WTC11 (cell line): ENCODE results near the gene PSMD11. TPM values are rescaled to one million over a fixed set of nuclear protein-coding genes. Genes with fewer than 3 reads are reported as not detected.

Source experiments
- ATAC-seq: fragments of 200-7000 bp; cut with Tn5 transposase; 2 replicates; pipeline ENCODE4 v1.10.0; 2021; ENCODE audit warnings: mild to moderate bottlenecking, moderate library complexity
- CTCF ChIA-PET: fragments of 300-600 bp; sonication (Branson Sonifier 250); formaldehyde crosslinking; loops from one replicate; lab custom pipeline; 2021; ENCODE audit warnings: antibody characterized with exemption; lab: Charles Lee
- POLR2A ChIA-PET: fragments of 350-600 bp; sonication (Branson Sonifier 250); formaldehyde crosslinking; loops from one replicate; lab custom pipeline; 2021; ENCODE audit warnings: antibody characterized with exemption; lab: Charles Lee
- DNase-seq: peaks from one replicate; pipeline ENCODE4 v3.0.0; 2021; ENCODE audit warnings: low spot score
- H3K27ac Mint-ChIP-seq: 2 replicates; pipeline ENCODE4 v1.8.0; 2021; ENCODE audit warnings: mixed read lengths
- H3K27me3 Mint-ChIP-seq: 2 replicates; pipeline ENCODE4 v1.8.0; 2021; ENCODE audit warnings: low read depth, mild to moderate bottlenecking, moderate library complexity, mixed read lengths
- H3K36me3 Mint-ChIP-seq: 2 replicates; pipeline ENCODE4 v1.8.0; 2021; ENCODE audit warnings: mixed read lengths
- H3K4me1 Mint-ChIP-seq: 2 replicates; pipeline ENCODE4 v1.8.0; 2022; ENCODE audit warnings: mixed read lengths
- H3K4me3 Mint-ChIP-seq: 2 replicates; pipeline ENCODE4 v1.8.0; 2021; ENCODE audit warnings: mild to moderate bottlenecking, moderate library complexity, mixed read lengths
- H3K9me3 Mint-ChIP-seq: 2 replicates; pipeline ENCODE4 v1.8.0; 2021; ENCODE audit warnings: mixed read lengths
- ATF3 ChIP-seq: sonication (generic); formaldehyde crosslinking; conservative IDR thresholded peaks from 2 replicates; pipeline ENCODE4 v1.8.1; 2022; ENCODE audit warnings: mild to moderate bottlenecking, missing genetic modification reagents
- CBFB ChIP-seq: sonication (generic); formaldehyde crosslinking; IDR thresholded peaks from 2 replicates; pipeline ENCODE4 v1.8.1; 2022; ENCODE audit warnings: mild to moderate bottlenecking, low read depth, missing genetic modification reagents
- CREB1 ChIP-seq: sonication (generic); formaldehyde crosslinking; IDR thresholded peaks from 2 replicates; pipeline ENCODE4 v1.8.0; 2023; ENCODE audit warnings: mild to moderate bottlenecking, missing genetic modification reagents
- E2F5 ChIP-seq: sonication (generic); formaldehyde crosslinking; IDR thresholded peaks from 2 replicates; pipeline ENCODE4 v1.8.1; 2022; ENCODE audit warnings: mild to moderate bottlenecking, moderate library complexity, missing genetic modification reagents
- FOXJ3 ChIP-seq: sonication (generic); formaldehyde crosslinking; IDR thresholded peaks from 2 replicates; pipeline ENCODE4 v1.9.0; 2021; ENCODE audit warnings: missing genetic modification reagents, mild to moderate bottlenecking, borderline replicate concordance
- HMGXB4 ChIP-seq: sonication (generic); formaldehyde crosslinking; IDR thresholded peaks from 2 replicates; pipeline ENCODE4 v1.8.1; 2023; ENCODE audit warnings: mild to moderate bottlenecking, moderate library complexity, missing genetic modification reagents
- IRF1 ChIP-seq: sonication (generic); formaldehyde crosslinking; IDR thresholded peaks from 2 replicates; pipeline ENCODE4 v1.8.0; 2023; ENCODE audit warnings: missing genetic modification reagents
- JAZF1 ChIP-seq: fragments of 250-450 bp; sonication (Bioruptor Pico); IDR thresholded peaks from 2 replicates; pipeline ENCODE4 v1.9.0; 2021; ENCODE audit warnings: moderate library complexity, mild to moderate bottlenecking, inconsistent platforms
- JUN ChIP-seq: sonication (generic); formaldehyde crosslinking; IDR thresholded peaks from 2 replicates; pipeline ENCODE4 v1.8.0; 2023; ENCODE audit warnings: mild to moderate bottlenecking, missing genetic modification reagents
- KAT7 ChIP-seq: sonication (generic); formaldehyde crosslinking; IDR thresholded peaks from 2 replicates; pipeline ENCODE4 v1.8.1; 2023; ENCODE audit warnings: missing genetic modification reagents, mild to moderate bottlenecking, borderline replicate concordance
- MAX ChIP-seq: sonication (generic); formaldehyde crosslinking; IDR thresholded peaks from 2 replicates; pipeline ENCODE4 v1.8.0; 2022; ENCODE audit warnings: mild to moderate bottlenecking, missing genetic modification reagents
- MLX ChIP-seq: sonication (generic); formaldehyde crosslinking; IDR thresholded peaks from 2 replicates; pipeline ENCODE4 v1.8.1; 2023; ENCODE audit warnings: mild to moderate bottlenecking, missing genetic modification reagents, moderate library complexity
- MYBL2 ChIP-seq: sonication (generic); formaldehyde crosslinking; IDR thresholded peaks from 2 replicates; pipeline ENCODE4 v1.8.1; 2023; ENCODE audit warnings: mild to moderate bottlenecking, moderate library complexity, missing genetic modification reagents
- PRRX2 ChIP-seq: fragments of 250-450 bp; sonication (Bioruptor Pico); IDR thresholded peaks from 2 replicates; pipeline ENCODE4 v1.8.0; 2021; ENCODE audit warnings: mild to moderate bottlenecking
- TEAD1 ChIP-seq: sonication (generic); formaldehyde crosslinking; IDR thresholded peaks from 2 replicates; pipeline ENCODE4 v1.8.0; 2022; ENCODE audit warnings: mild to moderate bottlenecking, missing genetic modification reagents
- TEAD4 ChIP-seq: sonication (generic); formaldehyde crosslinking; IDR thresholded peaks from 2 replicates; pipeline ENCODE4 v1.8.0; 2022; ENCODE audit warnings: mild to moderate bottlenecking, missing genetic modification reagents
- ZNF138 ChIP-seq: sonication (generic); formaldehyde crosslinking; conservative IDR thresholded peaks from 2 replicates; pipeline ENCODE4 v1.8.1; 2022; ENCODE audit warnings: mild to moderate bottlenecking, moderate library complexity, missing genetic modification reagents
- ZNF263 ChIP-seq: sonication (generic); formaldehyde crosslinking; IDR thresholded peaks from 2 replicates; pipeline ENCODE4 v1.8.1; 2022; ENCODE audit warnings: low read depth, mild to moderate bottlenecking, moderate library complexity, missing genetic modification reagents
- total RNA-seq: library from RNA; stranded (reverse); gene quantifications from 3 replicates; pipeline ENCODE4 v1.2.3, GENCODE V29; 2021

Gene PSMD11
- total RNA-seq, 1 experiment from 2014 or later: 155 TPM

- no peak for TF ChIP-seq TEAD1
- TF ChIP-seq IRF1: no peak
- TF ChIP-seq FOXJ3 (CRISPR knock-in tag): no peak
- TF ChIP-seq ZNF263: no peak
- TF ChIP-seq PRRX2 (CRISPR knock-in tag): no peak; the same call in 1 of the 2 replicates
Observed at GRCh38 chr17:32486701-32487472, 42.6 kb downstream of the PSMD11 start, which contains the start of gene CDK5R1 (continued).

GRCh38 chr17:32487473-32488176 lies 43.3 kb downstream of the PSMD11 start:
- ChIA-PET CTCF (interaction anchor here (0.6 to 4.0 kb wide), 15 partner anchors 10 to 422 kb away, joined by 3 to 18 read pairs (median 4); partner anchors contain the start of gene PSMD11), POLR2A (interaction anchor here (0.9 to 1.8 kb wide), 5 partner anchors 19 to 59 kb away, joined by 3 to 8 read pairs (median 4); partner anchors contain the start of gene PSMD11)
- Mint-ChIP-seq H3K27ac (peak overlapping the region; percentile 87), H3K27me3 (no peaks in the 10 kb centered on the region), H3K36me3 (peaks cover 20% of the 10 kb centered on the region), H3K4me3 (peak overlapping the region; percentile 88), H3K9me3 (no peaks in the 10 kb centered on the region)
- no peak for DNase-seq
- TF ChIP-seq MAX: peak; percentile 56; the same call in 1 of the 2 replicates
- TF ChIP-seq MLX: no peak
- no peak for TF ChIP-seq ATF3
- peak; percentile 49; the same call in 1 of the 2 replicates for TF ChIP-seq HMGXB4 (CRISPR knock-in tag)
- TF ChIP-seq MYBL2 (CRISPR knock-in tag): no peak
- no peak for TF ChIP-seq E2F5 (CRISPR knock-in tag)
- TF ChIP-seq TEAD4 (CRISPR knock-in tag): no peak
- 0 out of 2 replicates have a peak, but pooled peaks have one; percentile 10 for TF ChIP-seq CBFB (CRISPR knock-in tag)
- TF ChIP-seq KAT7 (CRISPR knock-in tag): no peak
- no peak for TF ChIP-seq ZNF138 (CRISPR knock-in tag)
- TF ChIP-seq CREB1: no peak
- TF ChIP-seq JAZF1: no peak
- TF ChIP-seq JUN (CRISPR knock-in tag): no peak
- TF ChIP-seq, all 79 proteins: peak for 3
- peaks cover 61% of the 10 kb centered on the region for H3K4me1 Mint-ChIP-seq
- peak; percentile 1 for ATAC-seq
